Astrocyte (in vitro differentiated cells and primary cell): Measurements from ENCODE around the gene TIMM9. TPM values are rescaled to one million over a fixed set of nuclear protein-coding genes. Genes with fewer than 3 reads are reported as not detected.

ENCODE experiments used
- DNase-seq: peaks from one replicate; pipeline ENCODE4 v3.0.0-alpha.2; 2010; ENCODE audit warnings: low read depth
- FAIRE-seq: peaks from 2 replicates; lab custom pipeline; 2011; peaks lifted over from hg19 to GRCh38; lab: Jason Lieb, UNC
- H2AFZ ChIP-seq: 2 replicates; pipeline ENCODE4 v1.6.0; 2012; ENCODE audit warnings: low read depth, low read length, inconsistent platforms
- H3K27ac ChIP-seq: 2 replicates; pipeline ENCODE4 v1.5.1; 2011; ENCODE audit warnings: low read depth, low read length, inconsistent platforms
- H3K27me3 ChIP-seq: 2 replicates; pipeline ENCODE4 v1.6.0; 2011; ENCODE audit warnings: low read length, inconsistent platforms; ENCODE audit not compliant: insufficient read depth
- H3K36me3 ChIP-seq: 2 replicates; pipeline ENCODE4 v1.5.1; 2011; ENCODE audit warnings: low read length, inconsistent platforms; ENCODE audit not compliant: insufficient read depth
- H3K4me1 ChIP-seq: 2 replicates; pipeline ENCODE4 v1.5.1; 2011; ENCODE audit warnings: low read length, inconsistent platforms; ENCODE audit not compliant: insufficient read depth
- H3K4me2 ChIP-seq: 2 replicates; pipeline ENCODE4 v1.6.0; 2012; ENCODE audit warnings: low read length, inconsistent platforms
- H3K4me3 ChIP-seq: 2 replicates; pipeline ENCODE4 v1.5.1; 2011; ENCODE audit warnings: low read depth, mild to moderate bottlenecking, low read length, inconsistent platforms; ENCODE audit not compliant: insufficient read depth
- H3K79me2 ChIP-seq: 2 replicates; pipeline ENCODE4 v1.6.0; 2012; ENCODE audit warnings: mild to moderate bottlenecking, low read length, inconsistent platforms; ENCODE audit not compliant: insufficient read depth
- H3K9ac ChIP-seq: 2 replicates; pipeline ENCODE4 v1.6.0; 2012; ENCODE audit warnings: mild to moderate bottlenecking, low read length, inconsistent platforms
- H3K9me3 ChIP-seq: 2 replicates; pipeline ENCODE4 v1.5.1; 2012; ENCODE audit warnings: low read depth, mild to moderate bottlenecking, low read length, inconsistent platforms; ENCODE audit not compliant: insufficient read depth
- H4K20me1 ChIP-seq: 2 replicates; pipeline ENCODE4 v1.6.0; 2012; ENCODE audit warnings: low read length, inconsistent platforms; ENCODE audit not compliant: insufficient read depth
- H3K27ac Mint-ChIP-seq: one replicate; pipeline ENCODE4 v1.8.0; 2021; ENCODE audit warnings: mild to moderate bottlenecking, mixed read lengths; ENCODE audit not compliant: unreplicated experiment
- H3K27me3 Mint-ChIP-seq: one replicate; pipeline ENCODE4 v1.8.0; 2021; ENCODE audit warnings: low read depth, mixed read lengths; ENCODE audit not compliant: unreplicated experiment
- H3K36me3 Mint-ChIP-seq: one replicate; pipeline ENCODE4 v1.8.0; 2021; ENCODE audit warnings: low read depth, mixed read lengths; ENCODE audit not compliant: unreplicated experiment
- H3K4me1 Mint-ChIP-seq: one replicate; pipeline ENCODE4 v1.8.0; 2021; ENCODE audit warnings: low read depth, mixed read lengths; ENCODE audit not compliant: unreplicated experiment
- H3K4me3 Mint-ChIP-seq: one replicate; pipeline ENCODE4 v1.8.0; 2021; ENCODE audit warnings: mild to moderate bottlenecking, moderate library complexity, mixed read lengths; ENCODE audit not compliant: unreplicated experiment
- H3K9me3 Mint-ChIP-seq: one replicate; pipeline ENCODE4 v1.8.0; 2021; ENCODE audit warnings: mild to moderate bottlenecking, mixed read lengths; ENCODE audit not compliant: unreplicated experiment
- CTCF ChIP-seq: IDR thresholded peaks from 2 replicates; pipeline ENCODE4 v1.5.1; 2011; ENCODE audit warnings: low read depth, mild to moderate bottlenecking, inconsistent platforms, low read length, moderate library complexity; ENCODE audit not compliant: insufficient read depth
- EZH2 ChIP-seq: IDR thresholded peaks from 2 replicates; pipeline ENCODE4 v1.6.1; 2012; ENCODE audit warnings: mild to moderate bottlenecking, low read length, inconsistent platforms; ENCODE audit not compliant: insufficient read depth
- total RNA-seq: library from RNA; stranded (reverse); gene quantifications from 2 replicates; pipeline ENCODE4 v1.2.1, GENCODE V29; 2021

TIMM9 gene
- total RNA-seq, 1 donor from 2014 or later: 33.1 TPM

GRCh38 chr14:58460772-58461171 lies 33.4 kb upstream of the TIMM9 start:
- peaks cover 11% of the 10 kb centered on the region for H3K4me1 ChIP-seq
- no peaks in the 10 kb centered on the region for H3K9me3 ChIP-seq
- Mint-ChIP-seq H3K27ac (no peak overlapping the region), H3K4me1 (peaks cover 7% of the 10 kb centered on the region), H3K27me3 (no peaks in the 10 kb centered on the region), H3K9me3 (no peaks in the 10 kb centered on the region), H3K36me3 (peaks cover 3% of the 10 kb centered on the region), H3K4me3 (no peak overlapping the region)
- no peak overlapping the region for H2AFZ ChIP-seq
- no peak overlapping the region for H3K4me3 ChIP-seq
- H3K36me3 ChIP-seq: peaks cover 1% of the 10 kb centered on the region
- H3K27me3 ChIP-seq: no peaks in the 10 kb centered on the region
- no peak overlapping the region for H3K4me2 ChIP-seq
- DNase-seq: no peak
- TF ChIP-seq EZH2 (no peak), CTCF (no peak)
- H3K27ac ChIP-seq: no peak overlapping the region
- no peak overlapping the region for H3K9ac ChIP-seq
- no peaks in the 10 kb centered on the region for H4K20me1 ChIP-seq
- FAIRE-seq: no peak
- no peaks in the 10 kb centered on the region for H3K79me2 ChIP-seq

GRCh38 chr14:58455593-58456265 lies 28.4 kb upstream of the TIMM9 start:
- no peaks in the 10 kb centered on the region for H3K36me3 ChIP-seq
- FAIRE-seq: peak; percentile 78
- H3K27ac Mint-ChIP-seq: no peak overlapping the region

More at GRCh38 chr14:58455593-58456265, 28.4 kb upstream of the TIMM9 start:
- peak overlapping the region; percentile 7 for H3K4me3 Mint-ChIP-seq
- peak; percentile 37 for DNase-seq
- H4K20me1 ChIP-seq: no peaks in the 10 kb centered on the region
- peak overlapping the region; percentile 43 for H3K9ac ChIP-seq
- H3K9me3 Mint-ChIP-seq: no peaks in the 10 kb centered on the region
- peak overlapping the region; percentile 13 for H3K4me3 ChIP-seq
- H3K27me3 Mint-ChIP-seq: no peaks in the 10 kb centered on the region
- no peaks in the 10 kb centered on the region for H3K9me3 ChIP-seq
- H3K27me3 ChIP-seq: no peaks in the 10 kb centered on the region
- peak overlapping the region; percentile 74 for H3K4me2 ChIP-seq
- peaks cover 13% of the 10 kb centered on the region for H3K4me1 ChIP-seq
- peak overlapping the region; percentile 18 for H3K27ac ChIP-seq
- H3K79me2 ChIP-seq: no peaks in the 10 kb centered on the region
- peak overlapping the region; percentile 31 for H2AFZ ChIP-seq
- H3K4me1 Mint-ChIP-seq: peaks cover 11% of the 10 kb centered on the region
- no peak for TF ChIP-seq EZH2
- TF ChIP-seq CTCF: no peak
- peaks cover 5% of the 10 kb centered on the region for H3K36me3 Mint-ChIP-seq
